HG02870 (cell line): ENCODE measurements around the gene KLF11.

Experiments
- ATAC-seq: cut with Tn5 transposase; IDR thresholded peaks from one replicate; pipeline ENCODE4 v1.9.1; 2021; ENCODE audit warnings: mild to moderate bottlenecking, moderate library complexity; ENCODE audit not compliant: unreplicated experiment

The KLF11 gene

GRCh38 chr2:10039658-10040410, 3.5 kb upstream of the KLF11 start:
- no peak for ATAC-seq

GRCh38 chr2:10041711-10042110, 1.6 kb upstream of the KLF11 start:
- ATAC-seq = no peak

- ATAC-seq = no peak
Measured at GRCh38 chr2:10042301-10043161, 819 bp upstream of the KLF11 start.

- ATAC-seq = peak; percentile 46
Measured at GRCh38 chr2:10043906-10044601, 704 bp downstream of the KLF11 start.

GRCh38 chr2:10045561-10046355, 2.4 kb downstream of the KLF11 start:
- no peak for ATAC-seq

GRCh38 chr2:10046931-10047330, 3.6 kb downstream of the KLF11 start:
- ATAC-seq = no peak

GRCh38 chr2:10047616-10048500, 4.5 kb downstream of the KLF11 start:
- no peak for ATAC-seq

- ATAC-seq = no peak
Measured at GRCh38 chr2:10048501-10049171, 5.3 kb downstream of the KLF11 start.

- no peak for ATAC-seq
Measured at GRCh38 chr2:10052216-10052615, 8.9 kb downstream of the KLF11 start.

- ATAC-seq = no peak
Measured at GRCh38 chr2:10053351-10053750, 10.0 kb downstream of the KLF11 start.

- no peak for ATAC-seq
Measured at GRCh38 chr2:10054424-10054823, 11.1 kb downstream of the KLF11 start.

GRCh38 chr2:10054976-10055375, 11.6 kb downstream of the KLF11 start:
- ATAC-seq = no peak

- no peak for ATAC-seq
Measured at GRCh38 chr2:10056439-10056838, 13.1 kb downstream of the KLF11 start.

GRCh38 chr2:10057231-10058107, 14.1 kb downstream of the KLF11 start:
- ATAC-seq = no peak

GRCh38 chr2:10058251-10059015, 15.1 kb downstream of the KLF11 start:
- ATAC-seq = no peak

GRCh38 chr2:10059016-10059351, 15.6 kb downstream of the KLF11 start:
- no peak for ATAC-seq

- ATAC-seq = no peak
Measured at GRCh38 chr2:10059552-10060335, 16.4 kb downstream of the KLF11 start.
